Heart left ventricle (tissue), 16 donors: ENCODE measurements around the gene TNRC6C. TPM values are rescaled to one million over a fixed set of nuclear protein-coding genes. Genes with fewer than 3 reads are reported as not detected.

Experiments
- ATAC-seq, 4 donors: fragments of 200-7000 bp; cut with Tn5 transposase; one replicate each; pipeline ENCODE4 v1.9.1; 2020 to 2022; ENCODE audit warnings: moderate library complexity in 4 of 4, mild to moderate bottlenecking in 3 of 4, moderate number of reproducible peaks in 1 of 4
- DNase-seq, 5 donors: peaks; one replicate each; pipeline ENCODE4 v3.0.0-alpha.2; 2020
- H3K27ac ChIP-seq, 12 donors: fragments of 200-600 bp; sonication (generic) in 4 of 12; one replicate each; pipeline versions ENCODE4 v1.5.0 to v1.8.0; 2016 to 2022; ENCODE audit warnings: mild to moderate bottlenecking in 2 of 12
- H3K27me3 ChIP-seq, 9 donors: fragments of 200-600 bp; sonication (generic) in 2 of 9; one replicate each; pipeline versions ENCODE4 v1.5.1 to v1.8.0; 2016 to 2022; ENCODE audit warnings: mild to moderate bottlenecking in 3 of 9
- H3K36me3 ChIP-seq, 9 donors: fragments of 200-600 bp; sonication (generic) in 2 of 9; one replicate each; pipeline versions ENCODE4 v1.5.0 to v1.8.0; 2018 to 2022; ENCODE audit warnings: mild to moderate bottlenecking in 2 of 9
- H3K4me1 ChIP-seq, 12 donors: fragments of 200-600 bp; sonication (generic) in 4 of 12; one replicate each; pipeline versions ENCODE4 v1.5.0 to v1.8.0; 2016 to 2022; ENCODE audit warnings: mild to moderate bottlenecking in 3 of 12
- H3K4me3 ChIP-seq, 12 donors: fragments of 200-600 bp; sonication (generic) in 4 of 12; one replicate each; pipeline versions ENCODE4 v1.5.0 to v1.8.0; 2017 to 2022; ENCODE audit warnings: mild to moderate bottlenecking in 9 of 12, moderate library complexity in 4 of 12
- H3K9me3 ChIP-seq, 12 donors: fragments of 200-600 bp; sonication (generic) in 4 of 12; one replicate each; pipeline versions ENCODE4 v1.5.0 to v1.8.0; 2016 to 2022; ENCODE audit warnings: mild to moderate bottlenecking in 1 of 12
- CTCF ChIP-seq, 12 donors: fragments of 200-600 bp; sonication (generic) in 4 of 12; IDR thresholded peaks; one replicate each; pipeline versions ENCODE4 v1.5.0 to v1.8.0; 2018 to 2022; ENCODE audit warnings: antibody characterized with exemption in 12 of 12, mild to moderate bottlenecking in 5 of 12
- POLR2A ChIP-seq, 2 donors: fragments of 450-650 bp; IDR thresholded peaks; one replicate each; pipeline ENCODE4 v1.6.1; 2017; ENCODE audit warnings: antibody characterized with exemption in 2 of 2, mild to moderate bottlenecking in 2 of 2, moderate library complexity in 2 of 2
- WGBS, 4 donors: extraction: QIAGEN DNeasy Blood & Tissue Kit in 2 of 4; methylation state at CpG; one replicate each; pipeline versions ENCODE4 v1.1.5 to v1.1.7; 2013 to 2018; 5-methylcytosine and 5-hydroxymethylcytosine counted together
- intact Hi-C, 10 donors: fragments of 100-400 bp; cut with DNase I; formaldehyde crosslinking; loops; one replicate each; pipeline versions ENCODE4 v1.11.1 to v1.14.2; 2022
- polyA plus RNA-seq, 2 donors: library from polyadenylated mRNA; stranded (reverse); fragments of 200-250 nt; gene quantifications; one replicate each; pipeline ENCODE4 v1.2.3, GENCODE V29; 2013
- total RNA-seq, 9 donors: library from RNA; depleted of rRNA in 2 of 9; stranded (reverse); fragments of >200 nt in 2 of 9; fragmentation: NEBNext Ultra II Directional in 3 of 9; extraction: Animal tissue kit (Norgen Biotek cat#: 25700) in 3 of 9; gene quantifications; one replicate each; pipeline versions ENCODE4 v1.1.0 to v1.2.4, GENCODE V29; 2016 to 2023
- donor health status: ischemic (EF 13 %, LVEDD 7.1; RV severe dilation, severe dysfunction).
- donor health status: healthy with polysubstance abuse.
- donor health status: DM: no; HTN: yes; CAD: no.
- donor health status: DM: no; HTN: no; CAD: no.
- donor health status: ischemic (EF 25% LVEDD 6.9; RV normal size, moderate dysfunction).
- donor health status: ischemic (EF 25% LVEDD 5.7; RV mildly dilated, moderate dysfunction).
- donor health status: healthy.
- donor health status: DM: yes; HTN: yes; CAD: no.
- donor health status: ischemic (EF 35%, LVEDD 5.7; RV mildly dilated, moderate dysfunction).
- donor health status: nonischemic (EF 11% LVEDD 7.7; RV severe dilation, severe dysfunction).
- donor health status: DM: yes; HTN: yes; CAD: no.
- donor health status: PGD.
- donor health status: ischemic (EF 29% LVEDD 5.4; RV normal size, mild dysfunction).
- donor health status: nonischemic (EF 23%, LVEDD 6.1; RV moderate dilation, normal function).

The TNRC6C gene
- total and polyA plus RNA-seq, 11 donors, result 7.7 to 24.7 (median 19.0) TPM

- no peak for ATAC-seq
- Histone ChIP-seq H3K9me3 (no peaks in the 10 kb centered on the region), H3K27me3 (no peaks in the 10 kb centered on the region), H3K27ac (no peak overlapping the region), H3K4me1 (peaks cover 0 to 10% (median 0%) of the 10 kb centered on the region in 12 donors), H3K36me3 (peaks cover 0 to 82% (median 13%) of the 10 kb centered on the region in 9 donors), H3K4me3 (no peak overlapping the region)
- 95 to 98% (median 96%) methylated on average over 2 of the region's 2 CpGs for WGBS, 4 donors
- DNase-seq, result no peak
- intact Hi-C loops, result no loop called here
- TF ChIP-seq CTCF (IDR thresholded peaks at IDR 0.05), result no peak
- no peak for TF ChIP-seq POLR2A (IDR thresholded peaks at IDR 0.05)
Measured at GRCh38 chr17:78007647-78008046, 49.1 kb downstream of the TNRC6C start.

- intact Hi-C loops, result loop anchor here in 6 of 10 donors (5.0 to 10.0 kb wide), 4 partner anchors 48 to 468 kb away; no protein-coding TSS in a partner anchor
- H3K4me3 ChIP-seq, result no peak overlapping the region
- H3K9me3 ChIP-seq, result no peaks in the 10 kb centered on the region
- H3K36me3 ChIP-seq, result peaks cover 0 to 69% (median 13%) of the 10 kb centered on the region in 9 donors
- H3K4me1 ChIP-seq, result peaks cover 0 to 16% (median 6%) of the 10 kb centered on the region in 12 donors
- DNase-seq, result no peak
- ATAC-seq, result no peak
- TF ChIP-seq POLR2A (IDR thresholded peaks at IDR 0.05) (no peak), CTCF (IDR thresholded peaks at IDR 0.05) (no peak)
- H3K27ac ChIP-seq, result no peak overlapping the region
- 55 to 65% (median 59%) methylated on average over 7 of the region's 7 CpGs for WGBS, 4 donors
- no peaks in the 10 kb centered on the region for H3K27me3 ChIP-seq
Measured at GRCh38 chr17:78010759-78011158, 52.3 kb downstream of the TNRC6C start.

GRCh38 chr17:78012428-78012827 lies 53.9 kb downstream of the TNRC6C start:
- no peaks in the 10 kb centered on the region for H3K27me3 ChIP-seq
- DNase-seq, result no peak
- TF ChIP-seq CTCF (IDR thresholded peaks at IDR 0.05) (no peak), POLR2A (IDR thresholded peaks at IDR 0.05) (no peak)
- H3K4me3 ChIP-seq, result no peak overlapping the region
- peaks cover 0 to 59% (median 13%) of the 10 kb centered on the region in 9 donors for H3K36me3 ChIP-seq
- intact Hi-C loops, result loop anchor here in 6 of 10 donors (5.0 to 10.0 kb wide), 4 partner anchors 50 to 470 kb away; no protein-coding TSS in a partner anchor
- no peaks in the 10 kb centered on the region for H3K9me3 ChIP-seq
- no peak overlapping the region for H3K27ac ChIP-seq
- no peak for ATAC-seq
- 86 to 96% (median 91%) methylated on average over 1 of the region's 1 CpG for WGBS, 4 donors
- peaks cover 0 to 20% (median 6%) of the 10 kb centered on the region in 12 donors for H3K4me1 ChIP-seq

- H3K4me3 ChIP-seq, result no peak overlapping the region
- H3K9me3 ChIP-seq, result no peaks in the 10 kb centered on the region
- TF ChIP-seq CTCF (IDR thresholded peaks at IDR 0.05), result peak; percentile 32 to 91 (median 77)
- no peak for TF ChIP-seq POLR2A (IDR thresholded peaks at IDR 0.05)
- peak; percentile 18 to 66 (median 56) for ATAC-seq
- no peaks in the 10 kb centered on the region for H3K27me3 ChIP-seq
- H3K4me1 ChIP-seq, result peaks cover 0 to 19% (median 6%) of the 10 kb centered on the region in 12 donors
- H3K36me3 ChIP-seq, result peaks cover 0 to 54% (median 13%) of the 10 kb centered on the region in 9 donors
- intact Hi-C loops, result loop anchor here (1.0 to 10.0 kb wide), 8 partner anchors 52 to 472 kb away; no protein-coding TSS in a partner anchor
- 35 to 39% (median 36%) methylated on average over 4 of the region's 4 CpGs for WGBS, 4 donors
- DNase-seq, result peak in 3 of 5 donors; percentile 35 to 54 (median 35)
- peak overlapping the region in 1 of 12 donors; percentile 6 for H3K27ac ChIP-seq
Measured at GRCh38 chr17:78013683-78014467, 55.4 kb downstream of the TNRC6C start.
